ENCODE measurements around the gene FSD1. TPM values are rescaled to one million over a fixed set of nuclear protein-coding genes. Genes with fewer than 3 reads are reported as not detected.

The FSD1 gene
- total RNA-seq, 4 donors from 2014 or later: not detected

DNA sequence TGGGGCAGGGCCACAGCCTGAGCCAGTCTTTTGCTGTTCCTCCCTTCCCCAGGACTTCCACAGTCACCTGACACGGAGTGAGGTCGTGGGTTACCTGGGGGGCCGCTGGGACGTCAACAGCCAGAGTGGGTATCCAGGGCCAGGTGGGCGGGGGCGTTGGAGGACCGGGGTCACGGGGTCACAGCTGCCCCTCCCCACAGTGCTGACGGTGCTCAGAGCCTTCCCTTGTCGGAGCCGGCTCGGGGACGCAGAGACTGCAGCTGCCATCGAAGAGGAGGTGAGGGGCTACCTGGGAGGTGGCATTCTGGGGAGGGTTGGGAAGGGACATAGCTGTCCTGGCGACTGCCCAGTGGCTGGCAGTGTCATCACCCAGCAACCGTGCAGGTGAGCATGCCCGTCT lies 50.5 kb downstream of the FSD1 start:
- TF ChIP-seq, protein P1, sequence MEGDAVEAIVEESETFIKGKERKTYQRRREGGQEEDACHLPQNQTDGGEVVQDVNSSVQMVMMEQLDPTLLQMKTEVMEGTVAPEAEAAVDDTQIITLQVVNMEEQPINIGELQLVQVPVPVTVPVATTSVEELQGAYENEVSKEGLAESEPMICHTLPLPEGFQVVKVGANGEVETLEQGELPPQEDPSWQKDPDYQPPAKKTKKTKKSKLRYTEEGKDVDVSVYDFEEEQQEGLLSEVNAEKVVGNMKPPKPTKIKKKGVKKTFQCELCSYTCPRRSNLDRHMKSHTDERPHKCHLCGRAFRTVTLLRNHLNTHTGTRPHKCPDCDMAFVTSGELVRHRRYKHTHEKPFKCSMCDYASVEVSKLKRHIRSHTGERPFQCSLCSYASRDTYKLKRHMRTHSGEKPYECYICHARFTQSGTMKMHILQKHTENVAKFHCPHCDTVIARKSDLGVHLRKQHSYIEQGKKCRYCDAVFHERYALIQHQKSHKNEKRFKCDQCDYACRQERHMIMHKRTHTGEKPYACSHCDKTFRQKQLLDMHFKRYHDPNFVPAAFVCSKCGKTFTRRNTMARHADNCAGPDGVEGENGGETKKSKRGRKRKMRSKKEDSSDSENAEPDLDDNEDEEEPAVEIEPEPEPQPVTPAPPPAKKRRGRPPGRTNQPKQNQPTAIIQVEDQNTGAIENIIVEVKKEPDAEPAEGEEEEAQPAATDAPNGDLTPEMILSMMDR (IDR thresholded peaks at IDR 0.05; ENCODE audit: low read depth): no peak

DNA sequence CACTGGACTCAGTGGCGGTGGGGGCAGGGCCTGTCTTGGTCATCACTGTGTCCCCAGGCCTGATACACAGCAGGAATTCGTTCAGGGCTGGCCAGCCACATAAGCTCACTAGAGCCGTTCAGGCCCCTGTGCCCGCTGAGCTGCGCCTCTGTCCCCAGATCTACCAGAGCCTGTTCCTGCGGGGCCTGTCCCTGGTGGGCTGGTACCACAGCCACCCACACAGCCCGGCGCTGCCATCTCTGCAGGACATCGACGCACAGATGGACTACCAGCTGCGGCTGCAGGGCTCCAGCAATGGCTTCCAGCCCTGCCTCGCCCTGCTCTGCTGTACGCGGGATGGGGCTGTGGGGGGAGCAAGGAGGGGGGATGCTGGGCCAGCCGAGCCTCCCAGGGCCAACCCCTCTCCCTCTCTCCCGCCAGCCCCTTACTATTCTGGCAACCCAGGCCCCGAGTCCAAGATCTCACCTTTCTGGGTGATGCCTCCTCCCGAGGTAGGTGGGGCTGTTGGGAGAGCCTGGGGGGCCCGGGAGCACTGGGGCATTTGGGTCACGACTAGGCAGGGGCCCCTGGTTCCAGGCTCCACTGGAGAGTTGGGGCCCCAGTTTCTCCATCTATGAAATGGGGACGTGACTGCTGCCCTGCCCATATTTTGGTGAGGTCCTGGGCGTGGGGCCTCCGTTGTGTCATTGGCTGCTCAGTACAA lies 52.8 kb downstream of the FSD1 start:
- TF ChIP-seq, protein P1 (IDR thresholded peaks at IDR 0.05; ENCODE audit: low read depth): no peak

DNA sequence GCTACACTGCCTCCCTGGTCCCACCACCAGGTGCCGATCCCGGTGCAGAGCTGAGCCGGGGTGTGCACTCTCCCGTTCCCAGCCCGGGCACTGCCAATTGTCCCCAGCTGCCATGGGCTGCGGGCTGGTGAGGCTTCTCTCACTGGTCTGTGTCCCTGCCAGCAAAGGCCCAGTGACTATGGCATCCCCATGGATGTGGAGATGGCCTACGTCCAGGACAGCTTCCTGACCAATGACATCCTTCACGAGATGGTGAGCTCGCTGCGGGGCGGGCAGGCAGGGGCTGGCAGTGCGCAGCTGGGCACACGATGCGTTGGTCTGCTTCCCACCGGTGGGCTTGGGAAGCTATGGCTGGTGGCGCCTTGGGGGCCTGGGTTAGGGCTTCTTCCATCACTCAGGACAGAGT lies 53.5 kb downstream of the FSD1 start:
- TF ChIP-seq, protein P1 (IDR thresholded peaks at IDR 0.05; ENCODE audit: low read depth): no peak

DNA sequence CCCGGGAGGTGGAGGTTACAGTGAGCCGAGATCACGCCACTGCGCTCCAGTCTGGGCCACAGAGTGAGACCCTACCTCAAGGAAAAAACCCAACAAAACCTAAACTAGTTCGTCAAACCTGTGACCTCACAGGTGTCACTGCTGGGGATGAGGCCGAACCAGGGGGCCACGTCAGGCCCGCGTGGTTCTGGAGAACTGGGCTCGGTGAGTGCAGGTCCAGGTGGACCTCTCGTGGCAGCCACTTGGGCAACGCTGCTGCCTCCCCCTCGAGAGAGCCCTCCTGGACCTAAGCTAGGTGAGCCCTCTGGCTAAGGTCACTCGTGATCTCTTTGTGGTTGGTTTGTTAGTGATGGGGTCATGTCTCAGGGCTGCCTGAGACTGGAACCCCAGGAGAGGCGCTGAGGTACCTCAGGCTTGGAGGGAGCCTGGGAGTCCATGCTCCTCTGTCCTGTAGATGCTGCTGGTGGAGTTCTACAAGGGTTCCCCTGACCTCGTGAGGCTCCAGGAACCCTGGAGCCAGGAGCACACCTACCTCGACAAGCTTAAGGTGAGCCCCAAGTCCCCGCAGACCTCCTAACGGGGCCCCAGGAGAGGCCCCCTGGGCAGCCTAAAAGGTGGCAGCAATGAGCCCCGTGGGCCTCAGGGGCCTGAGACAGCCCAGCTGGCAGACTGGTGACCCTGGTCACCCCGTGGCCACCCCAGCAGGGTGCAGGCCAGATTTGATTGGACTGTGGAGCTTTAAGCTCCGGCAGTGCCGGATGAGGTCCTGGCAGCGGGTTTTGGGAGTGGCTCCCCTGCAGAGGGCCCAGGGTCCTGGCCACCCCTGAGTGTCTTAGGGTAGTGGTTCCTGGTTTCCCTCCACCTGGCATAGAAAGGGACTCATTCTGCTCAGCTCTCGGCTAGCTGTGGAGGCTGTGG lies 54.6 kb downstream of the FSD1 start:
- TF ChIP-seq, protein P1 (IDR thresholded peaks at IDR 0.05; ENCODE audit: low read depth): no peak

DNA sequence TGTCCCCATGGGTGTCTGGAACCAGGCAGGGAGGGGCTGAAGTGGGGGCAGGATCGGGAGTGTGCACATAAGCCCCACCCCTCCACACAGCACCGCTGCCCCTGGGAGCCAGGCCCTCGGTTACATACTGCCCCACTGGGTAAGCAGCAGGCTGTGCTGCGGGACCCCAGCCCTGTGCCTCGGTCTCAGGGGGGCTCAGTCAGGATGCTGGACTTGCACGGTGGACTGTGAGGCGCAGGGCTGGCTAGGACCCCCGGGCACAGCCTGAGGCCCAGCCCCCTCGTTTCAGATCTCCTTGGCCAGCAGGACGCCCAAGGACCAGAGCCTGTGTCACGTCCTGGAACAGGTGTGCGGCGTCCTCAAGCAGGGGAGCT lies 55.2 kb downstream of the FSD1 start:
- TF ChIP-seq, protein P1 (IDR thresholded peaks at IDR 0.05; ENCODE audit: low read depth): no peak

DNA sequence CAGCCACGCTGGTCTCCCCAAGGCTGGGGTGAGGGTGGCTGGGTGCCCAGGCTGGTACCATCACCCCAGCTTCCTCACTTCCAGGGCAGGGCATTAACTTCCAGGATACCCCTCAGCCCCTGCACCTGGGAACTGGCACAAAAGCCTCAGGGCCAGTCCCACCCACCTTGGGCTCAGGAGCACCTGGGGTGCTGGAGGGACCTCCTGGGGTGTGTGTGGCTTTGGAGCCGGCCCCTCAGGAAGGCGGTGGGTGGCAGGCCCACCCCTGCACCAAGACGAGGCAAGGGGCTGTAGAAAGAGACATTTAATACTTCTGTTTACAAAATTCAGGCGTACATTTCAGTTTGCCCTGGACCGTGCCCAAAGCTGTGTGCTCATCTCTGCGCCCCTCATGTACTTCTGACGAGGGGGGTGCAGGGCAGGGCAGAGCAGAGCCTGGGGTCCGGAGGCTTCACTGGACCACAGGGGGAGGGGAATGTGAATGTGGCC lies 55.7 kb downstream of the FSD1 start:
- TF ChIP-seq, protein P1 (IDR thresholded peaks at IDR 0.05; ENCODE audit: low read depth): no peak

DNA sequence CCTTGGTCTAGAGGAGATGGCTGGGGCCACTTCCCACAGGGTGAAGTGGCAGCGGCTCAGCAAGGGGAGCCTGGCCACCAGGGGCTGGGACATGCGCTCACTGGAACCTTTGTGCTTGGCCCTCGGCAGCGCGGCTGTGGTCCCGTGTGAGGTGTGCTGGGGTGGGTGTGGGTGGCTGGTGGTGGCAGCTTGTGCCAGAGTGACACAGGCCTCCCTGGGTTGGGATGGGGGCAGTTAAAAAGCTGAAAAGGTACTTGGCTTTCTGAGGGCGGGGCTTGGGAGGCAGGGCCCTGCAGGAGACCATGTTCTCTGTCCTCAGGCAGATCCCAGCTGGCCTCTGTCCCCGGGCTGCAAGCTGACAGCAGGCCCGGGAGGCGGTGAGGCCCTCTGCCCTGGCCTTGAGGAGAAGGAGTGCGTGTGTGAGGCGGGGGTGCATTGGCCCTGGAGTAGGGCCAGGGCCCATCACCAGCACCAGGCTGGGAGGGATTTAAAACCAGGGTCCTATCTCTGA lies 56.3 kb downstream of the FSD1 start:
- TF ChIP-seq, protein P1 (IDR thresholded peaks at IDR 0.05; ENCODE audit: low read depth): no peak
